WTC11 (cell line): ENCODE results near the gene NDRG4.

Experiments used
- SMAD3 ChIP-seq: sonication (generic); formaldehyde crosslinking; IDR thresholded peaks from 2 replicates; pipeline ENCODE4 v1.8.0; 2022; ENCODE audit warnings: missing genetic modification reagents, mild to moderate bottlenecking, borderline replicate concordance
- ZBTB21 ChIP-seq: sonication (generic); formaldehyde crosslinking; IDR thresholded peaks from 2 replicates; pipeline ENCODE4 v1.8.1; 2023; ENCODE audit warnings: mild to moderate bottlenecking, missing genetic modification reagents, borderline replicate concordance
- ZNF423 ChIP-seq: fragments of 250-450 bp; sonication (Bioruptor Pico); IDR thresholded peaks from 2 replicates; pipeline ENCODE4 v2.1.2; 2022; ENCODE audit warnings: mild to moderate bottlenecking, moderate library complexity
- TF ChIP-seq, protein P1 (sequence below): sonication (generic); formaldehyde crosslinking; IDR thresholded peaks from 2 replicates; pipeline ENCODE4 v1.8.1; 2023; ENCODE audit warnings: mild to moderate bottlenecking, missing genetic modification reagents, moderate library complexity
- TF ChIP-seq, protein P2 (sequence below): fragments of 200-600 bp; IDR thresholded peaks from 2 replicates; pipeline ENCODE4 v1.8.0; 2022; ENCODE audit warnings: antibody characterized with exemption

GRCh38 chr16:58543685-58544084 lies 43.7 kb downstream of the NDRG4 start:
- TF ChIP-seq, protein P1, sequence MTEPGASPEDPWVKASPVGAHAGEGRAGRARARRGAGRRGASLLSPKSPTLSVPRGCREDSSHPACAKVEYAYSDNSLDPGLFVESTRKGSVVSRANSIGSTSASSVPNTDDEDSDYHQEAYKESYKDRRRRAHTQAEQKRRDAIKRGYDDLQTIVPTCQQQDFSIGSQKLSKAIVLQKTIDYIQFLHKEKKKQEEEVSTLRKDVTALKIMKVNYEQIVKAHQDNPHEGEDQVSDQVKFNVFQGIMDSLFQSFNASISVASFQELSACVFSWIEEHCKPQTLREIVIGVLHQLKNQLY = no peak
- TF ChIP-seq ZBTB21 (CRISPR knock-in tag) (no peak), SMAD3 (CRISPR knock-in tag) (no peak), ZNF423 (CRISPR knock-in tag) (no peak)
- TF ChIP-seq, protein P2, sequence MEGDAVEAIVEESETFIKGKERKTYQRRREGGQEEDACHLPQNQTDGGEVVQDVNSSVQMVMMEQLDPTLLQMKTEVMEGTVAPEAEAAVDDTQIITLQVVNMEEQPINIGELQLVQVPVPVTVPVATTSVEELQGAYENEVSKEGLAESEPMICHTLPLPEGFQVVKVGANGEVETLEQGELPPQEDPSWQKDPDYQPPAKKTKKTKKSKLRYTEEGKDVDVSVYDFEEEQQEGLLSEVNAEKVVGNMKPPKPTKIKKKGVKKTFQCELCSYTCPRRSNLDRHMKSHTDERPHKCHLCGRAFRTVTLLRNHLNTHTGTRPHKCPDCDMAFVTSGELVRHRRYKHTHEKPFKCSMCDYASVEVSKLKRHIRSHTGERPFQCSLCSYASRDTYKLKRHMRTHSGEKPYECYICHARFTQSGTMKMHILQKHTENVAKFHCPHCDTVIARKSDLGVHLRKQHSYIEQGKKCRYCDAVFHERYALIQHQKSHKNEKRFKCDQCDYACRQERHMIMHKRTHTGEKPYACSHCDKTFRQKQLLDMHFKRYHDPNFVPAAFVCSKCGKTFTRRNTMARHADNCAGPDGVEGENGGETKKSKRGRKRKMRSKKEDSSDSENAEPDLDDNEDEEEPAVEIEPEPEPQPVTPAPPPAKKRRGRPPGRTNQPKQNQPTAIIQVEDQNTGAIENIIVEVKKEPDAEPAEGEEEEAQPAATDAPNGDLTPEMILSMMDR = no peak
